HG03565 (cell line): ENCODE measurements around the gene METAP1.
"Not testable (repeated sequence)": the region's sequence is repeated elsewhere in the genome, so short reads cannot be mapped to it uniquely, and the experiment has no call there.

Source experiments
- ATAC-seq: cut with Tn5 transposase; IDR thresholded peaks from one replicate; pipeline ENCODE4 v1.9.1; 2021; ENCODE audit warnings: mild to moderate bottlenecking, moderate library complexity; ENCODE audit not compliant: unreplicated experiment

The METAP1 gene

DNA sequence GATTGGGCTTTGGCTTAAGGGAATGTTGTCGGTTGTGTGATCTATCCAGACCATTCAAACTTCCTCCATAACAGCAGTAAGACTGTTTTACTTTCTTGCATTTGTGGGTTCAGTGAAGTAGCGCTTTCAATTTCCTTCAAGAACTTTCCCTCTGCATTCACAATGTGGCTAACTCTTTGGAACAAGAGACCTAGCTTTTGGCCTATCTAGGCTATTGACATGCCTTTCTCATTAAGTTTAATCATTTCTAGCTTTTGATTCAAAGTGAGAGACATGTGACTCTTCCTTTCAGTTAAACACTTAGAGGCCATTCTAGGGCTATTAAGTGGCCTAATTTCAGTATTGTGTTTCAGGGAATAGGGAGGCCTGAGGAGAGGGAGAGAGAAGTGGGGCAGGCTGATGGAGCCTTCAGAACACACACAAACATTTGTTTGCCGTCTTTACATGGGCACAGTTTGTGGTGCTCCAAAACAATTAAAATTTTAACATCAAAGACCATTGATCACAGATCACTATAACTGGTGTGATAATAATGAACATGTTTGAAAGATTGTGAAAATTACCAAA, 59.0 kb downstream of the METAP1 start:
- no peak for ATAC-seq

DNA sequence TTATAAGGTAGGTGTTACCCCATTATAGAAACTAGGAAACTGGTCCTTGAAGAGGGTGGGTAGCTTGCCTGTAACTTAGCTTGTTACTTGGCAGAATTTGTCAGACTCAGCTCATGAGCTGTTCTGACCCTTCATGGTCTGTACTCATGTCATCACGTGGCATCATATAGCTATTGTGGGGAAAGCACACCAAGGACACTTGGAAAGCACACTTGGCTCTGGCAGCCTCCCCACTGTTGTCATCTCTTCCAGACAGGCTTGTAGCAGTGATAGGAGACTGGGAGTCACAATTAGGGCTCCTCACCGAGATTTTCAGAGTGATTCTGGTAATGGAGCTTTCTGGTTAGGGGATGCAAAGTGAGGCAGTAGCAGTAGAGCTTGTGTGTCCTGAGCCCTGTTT, 62.7 kb downstream of the METAP1 start:
- no peak for ATAC-seq

DNA sequence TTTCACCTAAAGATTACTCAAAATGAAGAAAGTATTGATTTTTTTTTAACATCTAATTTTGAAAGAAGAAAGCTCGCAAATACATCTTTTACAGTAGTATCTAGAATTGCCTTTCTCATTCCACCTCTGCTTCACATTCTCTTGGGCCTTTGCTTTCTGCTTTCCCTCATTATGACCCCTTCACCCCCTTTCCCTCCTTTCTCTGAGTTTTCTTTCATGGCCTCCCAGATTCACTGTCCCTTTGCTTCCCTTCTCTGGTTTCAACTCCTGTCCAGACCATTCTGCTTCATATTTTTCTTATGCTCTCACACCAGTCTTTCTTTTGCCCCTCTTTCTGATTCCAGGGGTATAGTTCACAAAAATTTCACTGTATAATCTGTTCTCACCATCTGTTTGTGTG, 64.0 kb downstream of the METAP1 start:
- no peak for ATAC-seq

DNA sequence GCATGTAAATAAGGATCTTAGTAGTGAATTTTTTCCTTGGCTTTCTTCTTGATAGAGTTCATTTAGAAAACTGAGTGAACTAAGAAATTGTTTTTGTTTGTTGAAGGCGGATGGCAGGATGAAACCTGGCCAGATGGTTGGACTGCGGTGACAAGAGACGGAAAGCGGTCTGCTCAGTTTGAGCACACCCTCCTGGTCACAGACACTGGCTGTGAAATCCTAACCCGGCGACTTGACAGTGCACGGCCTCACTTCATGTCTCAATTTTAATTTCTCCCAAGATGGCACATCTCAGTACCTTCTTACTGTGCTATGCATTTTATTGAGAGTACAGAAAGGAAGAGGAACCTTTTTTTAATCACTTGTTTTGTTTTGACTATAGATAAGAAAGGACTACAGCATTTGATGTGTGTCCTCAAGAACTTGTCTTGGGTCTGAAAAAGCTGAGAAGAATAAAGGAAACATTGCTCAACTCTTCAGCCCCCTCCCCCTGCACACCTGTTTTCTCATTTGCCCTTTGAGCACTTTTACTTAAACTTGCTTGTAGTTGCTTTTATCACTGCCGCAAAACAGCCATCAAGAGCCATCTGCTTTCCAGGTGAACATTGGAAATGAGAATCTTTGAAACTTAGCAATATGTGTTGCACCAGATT, 65.7 kb downstream of the METAP1 start:
- no peak for ATAC-seq

DNA sequence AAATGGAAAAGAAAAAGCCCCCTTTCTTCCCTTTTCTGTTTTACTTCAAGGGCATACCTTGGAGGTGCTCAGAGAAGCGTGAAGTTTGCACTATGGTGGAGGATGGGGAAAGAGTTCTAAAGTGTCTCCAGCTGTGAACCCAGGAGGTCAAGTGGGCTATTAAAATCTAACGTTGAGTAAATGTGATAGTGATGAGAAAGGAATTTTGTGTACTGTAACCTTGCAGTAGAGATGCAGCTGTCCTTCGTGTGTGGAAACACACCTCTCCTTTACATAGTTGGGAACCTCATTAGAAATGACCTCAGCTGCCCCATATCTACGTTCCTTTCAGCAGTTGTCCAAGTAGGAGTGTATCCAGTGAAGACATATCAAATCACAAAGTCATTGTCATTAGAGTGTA, 66.6 kb downstream of the METAP1 start:
- ATAC-seq = no peak

DNA sequence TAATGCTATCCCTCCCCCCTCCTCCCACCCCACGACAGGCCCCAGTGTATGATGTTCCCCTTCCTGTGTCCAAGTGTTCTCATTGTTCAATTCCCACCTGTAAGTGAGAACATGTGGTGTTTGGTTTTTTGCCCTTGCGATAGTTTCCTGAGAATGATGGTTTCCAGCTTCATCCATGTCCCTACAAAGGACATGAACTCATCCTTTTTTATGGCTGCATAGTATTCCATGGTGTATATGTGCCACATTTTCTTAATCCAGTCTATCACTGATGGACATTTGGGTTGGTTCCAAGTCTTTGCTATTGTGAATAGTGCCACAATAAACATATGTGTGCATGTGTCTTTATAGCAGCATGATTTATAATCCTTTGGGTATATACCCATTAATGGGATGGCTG, 70.0 kb downstream of the METAP1 start:
- ATAC-seq = not testable (repeated sequence)

DNA sequence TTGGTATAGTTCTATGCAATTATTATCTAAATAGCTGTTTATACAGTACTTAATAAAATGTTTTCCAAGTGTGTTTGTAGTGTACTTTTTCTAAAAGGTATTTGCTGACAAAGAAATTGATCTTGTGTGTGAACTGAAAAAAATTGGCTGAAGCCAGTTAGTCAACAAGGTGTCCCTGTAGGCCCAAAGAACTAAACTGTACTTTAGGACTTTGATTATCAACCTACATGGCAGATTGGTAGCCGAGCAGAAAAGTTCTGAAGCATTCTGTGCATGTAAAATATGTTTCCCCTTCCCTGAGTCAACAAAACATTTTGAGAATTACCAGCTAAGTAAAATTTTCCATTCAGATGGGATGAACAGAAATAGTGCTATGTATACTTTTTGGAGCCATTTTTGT, 72.1 kb downstream of the METAP1 start:
- ATAC-seq = no peak

DNA sequence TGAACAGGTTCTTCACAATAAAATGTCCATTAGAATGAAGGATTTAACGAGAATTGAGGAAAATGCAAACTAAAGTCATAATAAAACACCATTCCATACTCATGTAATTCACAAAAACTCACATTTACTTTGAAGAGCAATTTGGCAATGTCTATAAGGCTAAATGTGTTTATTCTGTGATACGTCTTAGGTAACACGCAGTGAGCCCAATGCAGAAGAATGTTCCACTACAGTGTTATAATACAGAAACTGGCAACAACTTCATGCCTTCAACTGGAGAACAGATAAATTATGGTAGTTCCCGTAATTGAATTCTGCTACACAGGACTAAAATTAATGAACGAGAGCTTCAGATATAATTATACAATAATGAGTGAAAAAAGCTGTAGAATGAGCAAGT, 75.6 kb downstream of the METAP1 start:
- no peak for ATAC-seq

DNA sequence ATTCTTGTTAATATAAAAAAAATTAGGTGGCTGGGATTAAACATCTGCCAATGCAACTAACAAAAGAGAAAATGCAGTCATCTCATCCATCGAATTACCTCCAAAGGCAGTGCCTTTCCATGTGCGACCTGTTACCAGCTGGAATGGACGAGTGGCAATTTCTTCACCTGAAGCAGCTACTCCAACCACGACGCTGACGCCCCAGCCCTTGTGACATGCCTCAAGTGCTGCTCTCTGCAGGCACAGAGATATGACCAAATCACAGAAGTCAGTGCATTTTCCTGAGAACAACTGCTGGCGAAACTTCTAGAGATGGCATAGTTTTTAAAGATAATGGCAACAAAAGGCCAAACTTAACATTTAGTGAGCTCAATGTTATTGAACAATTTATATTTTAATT, 79.3 kb downstream of the METAP1 start:
- ATAC-seq = no peak

DNA sequence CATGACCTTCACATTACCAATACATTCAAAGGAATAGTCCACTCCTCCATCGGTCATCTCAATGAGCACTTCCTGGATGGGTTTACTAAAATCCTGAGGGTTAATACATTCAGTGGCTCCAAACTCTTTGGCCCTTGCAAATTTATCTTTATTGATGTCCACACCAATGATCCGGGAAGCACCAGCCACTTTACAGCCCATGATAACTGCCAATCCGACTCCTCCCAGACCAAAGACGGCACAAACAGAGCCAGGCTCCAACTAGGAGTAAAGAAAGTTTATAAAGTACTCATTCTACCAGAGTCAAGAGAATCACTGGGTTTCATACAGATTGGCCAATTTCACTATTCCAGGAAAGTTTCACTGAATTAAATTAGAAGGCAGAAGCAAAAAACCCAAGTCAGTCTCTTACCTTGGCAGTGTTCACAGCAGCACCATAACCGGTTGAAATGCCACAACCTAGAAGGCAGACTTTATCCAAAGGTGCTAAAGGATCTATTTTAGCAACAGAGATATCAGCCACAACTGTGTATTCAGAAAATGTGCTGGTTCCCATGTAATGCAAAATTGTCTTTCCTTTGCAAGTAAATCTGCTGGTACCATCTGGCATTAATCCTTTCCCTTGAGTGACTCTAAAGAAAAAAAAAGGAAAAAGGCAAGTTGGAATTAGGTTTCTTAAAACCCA, 80.9 kb downstream of the METAP1 start:
- no peak for ATAC-seq

DNA sequence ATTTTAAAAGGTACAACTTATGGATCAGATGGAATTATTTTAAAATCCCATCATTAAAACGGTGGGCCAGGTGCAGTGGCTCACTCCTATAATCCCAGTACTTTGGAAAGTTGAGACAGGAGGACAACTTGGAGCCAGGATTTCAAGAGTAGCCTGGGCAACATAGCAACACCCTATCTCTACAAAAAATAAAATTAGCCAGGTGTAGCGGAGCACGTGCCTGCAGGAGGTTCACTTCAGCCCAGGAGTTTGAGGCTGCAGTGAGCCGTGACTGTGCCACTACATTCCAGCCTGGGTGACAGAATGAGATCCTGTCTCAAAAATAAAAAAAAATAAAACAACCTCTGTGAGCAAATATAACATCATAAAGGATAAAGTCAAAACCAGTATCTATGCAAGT, 81.7 kb downstream of the METAP1 start:
- ATAC-seq = no peak

DNA sequence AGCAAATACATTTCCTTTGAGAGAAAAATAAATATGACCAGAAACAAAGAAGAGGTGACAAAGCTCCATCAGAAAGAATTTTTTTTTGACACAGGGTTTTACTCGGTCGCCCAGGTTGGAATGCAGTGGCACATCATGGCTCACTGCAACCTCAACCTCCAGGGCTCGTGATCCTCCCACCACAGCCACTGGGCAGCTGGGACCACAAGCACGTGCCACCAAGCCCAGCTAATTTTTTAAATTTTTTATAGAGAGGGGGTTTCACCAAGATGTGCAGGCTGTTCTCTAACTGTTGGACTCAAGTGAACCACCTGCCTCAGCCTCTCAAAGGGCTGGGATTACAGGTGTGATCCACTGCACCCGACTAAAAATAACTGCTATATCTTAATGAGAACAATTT, 82.8 kb downstream of the METAP1 start:
- no peak for ATAC-seq

DNA sequence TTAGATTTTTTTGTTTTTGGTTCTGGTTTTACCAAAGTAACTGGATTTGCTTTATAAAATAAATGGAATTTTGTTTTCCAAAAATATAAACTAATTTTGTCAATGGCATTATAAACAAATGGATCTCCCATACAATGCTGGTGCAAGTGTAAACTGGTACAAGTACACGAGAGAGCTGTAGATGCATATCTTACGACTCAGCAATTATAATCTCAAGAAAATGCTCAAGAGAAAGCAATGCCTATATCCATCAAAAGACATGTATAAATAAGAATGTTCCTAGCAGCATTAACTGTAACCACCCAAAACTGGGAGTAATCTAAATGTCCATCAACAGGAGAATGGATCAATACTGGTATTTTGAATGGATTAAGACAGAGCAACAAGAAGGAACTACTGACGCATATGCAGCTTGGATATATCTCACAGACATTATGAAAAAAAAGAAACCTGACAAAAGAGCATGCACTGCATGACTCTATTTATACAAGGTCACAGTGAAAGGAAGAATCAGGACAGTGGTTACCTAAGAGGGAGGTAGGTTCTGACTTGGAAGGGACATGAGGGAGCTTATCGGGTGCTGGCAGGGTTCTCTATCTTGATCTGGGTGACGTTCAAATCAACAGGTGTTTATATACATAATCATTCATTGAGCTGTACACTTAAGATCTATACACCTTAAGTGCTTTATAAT, 83.6 kb downstream of the METAP1 start:
- ATAC-seq = no peak

DNA sequence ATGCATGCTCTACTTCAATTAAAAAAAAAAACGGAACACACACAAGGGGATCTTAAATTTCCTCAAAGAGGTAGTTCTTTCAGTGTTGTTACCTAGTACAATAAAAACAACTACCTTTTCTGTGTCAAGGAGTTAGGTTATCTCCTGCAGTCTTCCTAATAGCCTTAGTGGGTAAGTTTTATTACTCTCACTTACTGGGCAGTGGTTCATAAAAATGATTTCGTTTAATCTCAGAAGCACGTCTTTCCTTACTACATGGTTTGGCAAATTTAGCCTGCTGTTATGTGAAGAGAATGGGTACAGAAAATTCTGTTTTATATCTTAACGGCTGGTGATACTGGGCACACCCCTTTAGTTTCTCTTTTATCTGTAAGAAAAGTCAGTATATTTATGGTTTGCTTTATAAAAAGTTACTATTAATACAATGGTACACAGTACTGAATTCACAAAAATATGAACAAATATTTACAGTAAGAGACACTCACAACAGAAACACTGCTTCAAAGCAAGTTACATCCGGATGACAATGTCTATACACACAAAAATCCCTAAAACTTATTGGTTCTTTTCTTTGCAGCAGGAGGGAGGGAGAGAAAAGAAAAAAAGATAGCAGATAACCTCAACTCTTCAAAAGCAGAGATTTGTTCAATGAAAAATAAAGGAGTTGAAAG, 84.2 kb downstream of the METAP1 start:
- ATAC-seq = no peak

DNA sequence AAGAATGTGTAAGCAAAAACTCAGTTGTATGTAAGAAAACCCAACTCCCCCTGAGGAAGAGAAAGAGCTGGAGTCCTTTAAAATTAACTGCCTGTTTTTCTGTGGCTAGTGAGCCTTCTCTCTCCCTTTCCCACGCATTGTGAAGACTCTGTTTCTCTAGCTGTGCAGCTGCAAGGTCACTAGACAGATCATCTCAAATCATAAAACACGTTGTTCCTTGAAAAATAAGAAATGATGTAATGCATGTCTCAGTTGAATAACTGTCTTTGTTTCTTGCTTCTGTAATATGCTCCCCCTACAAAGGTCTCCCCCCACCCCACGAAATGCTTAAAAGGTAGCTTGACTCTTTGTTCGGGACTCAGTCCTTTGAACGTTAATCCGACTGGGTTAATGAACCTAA, 85.3 kb downstream of the METAP1 start:
- not testable (repeated sequence) for ATAC-seq

DNA sequence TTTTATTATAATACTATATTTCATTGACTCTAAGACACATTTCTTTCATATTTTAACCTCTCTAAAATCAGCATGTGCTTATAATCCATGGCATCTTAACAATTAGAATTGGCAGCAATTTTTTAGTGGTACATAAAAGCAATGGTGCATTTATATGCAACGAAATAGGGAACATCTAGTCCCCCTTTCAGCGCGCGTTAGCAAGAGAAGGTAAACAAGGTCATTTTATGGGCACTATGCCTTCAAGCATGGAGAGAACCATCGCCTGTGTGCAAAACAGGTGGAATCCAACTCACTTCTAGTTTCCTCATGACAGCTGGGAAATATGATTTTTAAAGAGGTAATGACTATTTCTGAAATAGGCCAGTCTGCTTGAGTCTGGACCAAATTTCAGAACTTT, 86.7 kb downstream of the METAP1 start:
- ATAC-seq = no peak

DNA sequence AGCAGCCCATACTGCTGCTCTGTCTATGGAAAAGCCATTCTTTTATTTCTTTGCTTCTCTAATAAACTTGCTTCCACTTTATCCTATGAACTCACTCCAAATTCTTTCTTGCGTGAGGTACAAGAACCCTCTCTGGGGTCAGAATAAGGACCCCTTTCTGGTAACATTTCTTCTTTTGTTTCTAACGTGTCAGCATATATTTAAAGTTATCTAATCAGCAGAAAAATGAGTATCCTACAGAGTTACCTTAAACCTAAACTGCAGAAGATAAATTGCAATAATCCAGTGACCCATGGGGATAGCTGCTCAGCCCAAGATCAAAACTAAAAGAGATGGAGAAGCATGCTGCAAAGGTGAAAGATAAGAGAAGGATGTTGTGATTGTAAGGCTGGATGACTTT, 89.1 kb downstream of the METAP1 start:
- no peak for ATAC-seq

DNA sequence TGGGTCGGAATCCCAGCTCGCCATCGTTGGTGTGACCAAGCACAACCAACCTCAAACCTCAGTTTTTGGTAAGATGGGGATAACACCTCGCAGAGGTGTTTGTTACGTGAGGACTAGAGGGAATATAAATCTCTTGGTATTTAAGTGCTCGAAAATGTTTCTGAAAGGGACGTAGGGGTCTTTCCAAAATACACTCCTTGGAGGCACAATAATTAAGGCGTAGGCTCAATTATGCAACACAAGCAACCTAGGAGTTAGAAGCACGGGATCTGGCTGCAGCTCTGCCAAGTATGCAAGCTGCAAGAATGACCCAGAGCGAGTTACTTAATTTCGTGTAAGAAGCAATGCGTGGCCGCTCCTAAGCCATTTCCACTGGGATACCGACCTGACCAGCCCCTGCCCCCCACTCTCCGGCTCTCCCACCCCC, 92.5 kb downstream of the METAP1 start:
- peak; percentile 21 for ATAC-seq

DNA sequence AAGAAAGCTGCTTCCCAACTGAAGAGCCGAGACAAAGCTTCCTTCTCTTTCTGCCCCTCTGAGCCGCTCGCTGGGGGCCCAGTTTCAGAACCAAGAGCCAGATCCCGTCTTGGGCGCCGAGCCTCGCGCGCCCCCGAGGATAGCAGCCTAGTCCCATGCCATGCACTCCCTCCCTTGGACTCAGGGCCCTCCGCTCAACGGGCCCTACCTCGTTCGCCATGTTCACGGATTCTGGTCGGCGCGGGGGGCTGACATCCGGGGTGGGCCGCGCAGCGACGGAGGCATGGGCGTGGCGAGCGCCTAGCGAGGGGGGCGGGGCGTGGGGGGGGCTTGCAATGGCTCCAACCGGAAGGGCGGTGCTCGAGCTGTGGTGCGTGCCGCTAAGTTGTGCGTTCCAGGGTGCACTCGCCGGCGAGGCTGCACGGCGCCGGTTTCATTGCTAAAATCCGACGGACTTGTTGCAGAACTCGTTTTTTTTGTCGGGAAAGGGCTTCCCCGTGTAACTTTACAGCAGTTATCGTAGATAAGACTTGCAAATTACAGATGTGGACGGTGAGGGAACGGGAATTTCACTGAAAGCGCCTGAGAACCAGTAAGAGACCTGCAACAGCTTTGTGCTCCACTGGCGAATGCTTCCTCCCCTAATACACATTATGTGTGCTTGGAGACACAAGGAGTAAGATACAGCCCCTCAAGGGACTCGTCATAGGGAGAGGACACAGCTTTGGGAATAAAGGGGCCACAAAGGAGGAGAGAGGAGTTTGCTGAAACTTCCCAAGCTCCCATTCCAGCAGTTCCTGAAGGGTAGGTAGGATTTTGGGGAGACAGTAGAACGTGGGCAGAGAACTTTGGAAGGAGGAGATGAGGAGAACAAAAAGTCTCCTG, 93.2 kb downstream of the METAP1 start, which contains the start of gene ADH5:
Gene ADH5, minus strand, starts transcription at position 308 of the 885 bp plus-strand sequence. Its CDS starts 88 bp downstream, at position 220.
- peak; percentile 84 for ATAC-seq
